ENCODE measurements around the gene RABEPK.
A peak's percentile ranks its signal among the peaks of the same experiment; 100 is the strongest.
"Not testable (repeated sequence)": the region's sequence is repeated elsewhere in the genome, so short reads cannot be mapped to it uniquely, and the experiment has no call there.

The RABEPK gene

GRCh38 chr9:125194466-125194865 is 5.9 kb upstream of the RABEPK start:
- DNase-seq (ENCODE audit: low read depth in 2 of 2, low spot score in 1 of 2) = not testable (repeated sequence)

- DNase-seq (ENCODE audit: low read depth in 2 of 2, low spot score in 1 of 2) = not testable (repeated sequence)
Measured at GRCh38 chr9:125195591-125195990, 4.8 kb upstream of the RABEPK start.

- no peak for DNase-seq (ENCODE audit: low read depth in 2 of 2, low spot score in 1 of 2)
Measured at GRCh38 chr9:125202846-125203618, 2.7 kb downstream of the RABEPK start.

DNA sequence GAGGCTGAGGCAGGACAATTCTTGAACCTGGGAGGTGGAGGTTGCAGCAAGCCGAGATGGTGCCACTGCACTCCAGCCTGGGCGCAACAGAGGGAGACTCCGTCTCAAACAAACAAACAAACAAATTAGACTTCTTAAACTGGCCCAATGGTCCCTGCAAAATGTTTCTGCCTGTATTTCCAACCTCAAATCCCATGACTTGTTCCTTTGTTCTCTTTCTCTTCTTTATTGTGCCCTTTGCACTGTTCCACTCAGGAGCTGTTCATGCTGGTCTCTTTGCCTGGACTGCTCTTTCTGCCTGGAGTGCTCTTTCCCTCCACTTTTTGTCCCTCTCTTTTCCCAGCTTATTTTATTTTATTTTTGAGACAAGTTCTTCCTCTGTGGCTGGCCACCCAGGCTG is 4.1 kb downstream of the RABEPK start:
- DNase-seq (ENCODE audit: low read depth in 2 of 2, low spot score in 1 of 2) = no peak

- no peak for DNase-seq (ENCODE audit: low read depth in 2 of 2, low spot score in 1 of 2)
Measured at GRCh38 chr9:125214186-125214585, 13.8 kb downstream of the RABEPK start.

DNA sequence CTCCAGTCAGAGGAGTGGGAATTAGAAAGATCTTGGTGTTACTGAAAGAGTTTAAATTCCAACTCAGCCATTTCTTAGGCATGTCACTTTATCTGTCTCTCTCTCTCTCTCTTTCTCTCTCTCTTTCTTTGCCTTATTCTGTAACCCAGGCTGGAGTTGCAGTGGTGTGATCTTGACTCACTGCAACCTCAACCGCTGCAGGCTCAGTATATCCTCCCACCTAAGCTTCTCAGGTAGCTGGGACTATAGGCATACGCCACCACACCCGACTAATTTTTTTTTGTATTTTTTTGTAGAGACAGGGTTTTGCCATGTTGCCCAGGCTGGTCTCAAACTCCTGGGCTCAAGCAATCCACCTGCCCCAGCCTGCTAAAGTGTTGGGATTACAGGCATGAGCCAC is 18.3 kb downstream of the RABEPK start:
- no peak for DNase-seq (ENCODE audit: low read depth in 2 of 2, low spot score in 1 of 2)

DNA sequence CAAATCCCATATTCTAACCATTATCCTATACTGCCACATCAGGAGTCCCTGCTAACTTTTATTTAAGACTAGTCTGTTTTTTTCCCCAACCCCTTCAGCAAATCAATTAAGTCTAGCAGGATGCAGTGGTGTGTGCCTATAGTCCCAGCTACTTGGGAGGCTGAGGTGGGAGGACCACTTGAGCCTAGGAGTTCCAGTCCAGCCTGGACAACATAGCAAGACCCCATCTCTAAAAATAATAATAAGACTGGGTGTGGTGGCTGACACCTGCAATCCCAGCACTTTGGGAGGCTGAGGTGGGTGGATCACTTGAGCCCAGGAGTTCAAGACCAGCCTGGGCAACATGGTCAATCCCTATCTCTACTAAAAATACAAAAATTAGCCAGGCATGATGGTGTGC is 24.5 kb downstream of the RABEPK start:
- not testable (repeated sequence) for DNase-seq (ENCODE audit: low read depth in 2 of 2, low spot score in 1 of 2)

DNA sequence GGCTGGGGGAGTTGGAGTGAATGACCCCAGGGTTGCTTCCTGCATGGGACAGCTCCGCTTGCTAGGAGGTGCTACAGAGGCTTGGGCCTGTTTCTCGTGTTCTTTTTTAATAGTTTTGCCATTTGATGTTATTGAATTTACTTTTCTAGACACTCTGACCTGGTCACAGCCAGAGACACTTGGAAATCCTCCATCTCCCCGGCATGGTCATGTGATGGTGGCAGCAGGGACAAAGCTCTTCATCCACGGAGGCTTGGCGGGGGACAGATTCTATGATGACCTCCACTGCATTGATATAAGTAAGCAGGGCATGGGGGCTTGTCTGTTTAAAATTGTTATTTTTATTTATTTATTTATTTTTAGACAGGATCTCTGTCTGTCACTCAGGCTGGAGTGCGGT is 27.4 kb downstream of the RABEPK start:
- no peak for DNase-seq (ENCODE audit: low read depth in 2 of 2, low spot score in 1 of 2)

DNA sequence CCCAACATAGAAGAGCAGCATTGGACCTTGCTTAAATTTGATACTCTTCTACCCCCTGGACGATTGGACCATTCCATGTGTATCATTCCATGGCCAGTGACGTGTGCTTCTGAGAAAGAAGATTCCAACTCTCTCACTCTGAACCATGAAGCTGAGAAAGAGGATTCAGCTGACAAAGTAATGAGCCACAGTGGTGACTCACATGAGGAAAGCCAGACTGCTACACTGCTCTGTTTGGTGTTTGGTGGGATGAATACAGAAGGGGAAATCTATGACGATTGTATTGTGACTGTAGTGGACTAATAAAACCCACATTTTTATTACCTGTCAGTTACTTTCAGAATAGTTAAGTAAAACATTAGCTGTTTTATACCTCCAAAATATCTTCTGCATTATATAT is 33.3 kb downstream of the RABEPK start:
- no peak for DNase-seq (ENCODE audit: low read depth in 2 of 2, low spot score in 1 of 2)

GRCh38 chr9:125234099-125234498 is 33.8 kb downstream of the RABEPK start:
- DNase-seq (ENCODE audit: low read depth in 2 of 2, low spot score in 1 of 2) = not testable (repeated sequence)

- DNase-seq (ENCODE audit: low read depth in 2 of 2, low spot score in 1 of 2) = no peak
Measured at GRCh38 chr9:125235804-125236519, 35.6 kb downstream of the RABEPK start.

DNA sequence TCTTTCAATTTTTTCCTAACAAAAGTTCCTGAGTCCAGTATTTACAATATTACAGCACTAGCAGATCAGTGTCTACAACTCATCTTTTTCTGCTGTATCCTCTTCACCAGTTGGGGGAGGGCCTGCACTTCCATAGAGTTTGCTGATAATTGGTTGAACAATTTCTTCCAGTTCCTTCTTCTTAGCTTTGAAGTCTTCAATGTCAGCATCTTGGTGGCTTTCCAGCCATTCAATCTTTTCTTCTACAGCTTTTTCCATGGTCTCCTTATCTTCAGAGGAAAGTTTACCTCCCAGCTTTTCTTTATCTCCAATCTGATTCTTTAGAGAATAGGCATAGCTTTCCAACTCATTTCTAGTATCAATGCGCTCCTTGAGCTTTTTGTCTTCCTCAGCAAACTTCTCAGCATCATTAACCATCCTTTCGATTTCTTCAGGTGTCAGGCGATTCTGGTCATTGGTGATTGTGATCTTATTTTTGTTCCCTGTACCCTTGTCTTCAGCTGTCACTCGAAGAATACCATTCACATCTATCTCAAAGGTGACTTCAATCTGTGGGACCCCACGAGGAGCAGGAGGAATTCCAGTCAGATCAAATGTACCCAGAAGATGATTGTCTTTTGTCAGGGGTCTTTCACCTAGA is 36.3 kb downstream of the RABEPK start:
- DNase-seq (ENCODE audit: low read depth in 2 of 2, low spot score in 1 of 2) = not testable (repeated sequence)

DNA sequence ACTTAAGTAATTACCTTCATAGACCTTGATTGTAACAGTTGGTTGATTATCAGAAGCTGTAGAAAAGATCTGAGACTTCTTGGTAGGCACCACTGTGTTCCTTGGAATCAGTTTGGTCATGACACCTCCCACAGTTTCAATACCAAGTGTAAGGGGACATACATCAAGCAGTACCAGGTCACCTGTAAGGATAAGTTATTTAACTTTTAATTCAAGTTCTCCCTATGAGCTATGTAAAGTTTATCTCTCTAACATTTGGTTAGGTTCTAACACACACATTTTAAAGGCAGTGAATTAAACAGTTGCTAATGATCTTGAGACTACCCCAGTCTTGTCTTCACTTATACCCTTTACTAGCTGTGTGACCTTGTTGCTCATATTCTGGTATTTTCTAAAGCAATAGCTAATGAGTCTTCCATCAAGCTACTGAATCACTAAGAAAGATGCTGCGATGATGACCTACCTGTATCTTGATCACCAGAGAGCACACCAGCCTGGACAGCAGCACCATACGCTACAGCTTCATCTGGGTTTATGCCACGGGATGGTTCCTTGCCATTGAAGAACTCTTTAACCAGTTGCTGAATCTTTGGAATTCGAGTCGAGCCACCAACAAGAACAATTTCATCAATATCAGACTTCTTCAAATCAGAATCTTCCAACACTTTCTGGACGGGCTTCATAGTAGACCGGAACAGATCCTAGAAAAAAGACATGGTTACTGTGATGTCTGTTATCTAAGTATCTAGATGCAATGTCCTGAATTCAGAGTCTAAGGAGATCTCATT is 38.0 kb downstream of the RABEPK start:
- no peak for DNase-seq (ENCODE audit: low read depth in 2 of 2, low spot score in 1 of 2)

DNA sequence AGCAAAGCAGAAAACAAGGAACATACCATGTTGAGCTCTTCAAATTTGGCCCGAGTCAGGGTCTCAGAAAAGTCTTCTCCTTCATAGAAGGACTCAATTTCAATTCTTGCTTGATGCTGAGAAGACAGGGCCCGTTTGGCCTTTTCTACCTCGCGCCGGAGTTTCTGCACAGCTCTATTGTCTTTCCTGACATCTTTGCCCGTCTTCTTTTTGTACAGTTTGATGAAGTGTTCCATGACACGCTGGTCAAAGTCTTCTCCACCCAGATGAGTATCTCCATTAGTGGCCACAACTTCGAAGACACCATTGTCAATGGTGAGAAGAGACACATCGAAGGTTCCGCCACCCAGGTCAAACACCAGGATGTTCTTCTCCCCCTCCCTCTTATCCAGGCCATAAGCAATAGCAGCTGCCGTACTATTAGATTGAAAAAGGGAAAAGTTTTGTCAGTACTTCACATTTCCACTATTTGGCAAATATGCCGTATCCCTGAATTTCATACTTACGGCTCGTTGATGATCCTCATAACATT is 38.6 kb downstream of the RABEPK start:
- DNase-seq (ENCODE audit: low read depth in 2 of 2, low spot score in 1 of 2) = no peak

- DNase-seq (ENCODE audit: low read depth in 2 of 2, low spot score in 1 of 2) = no peak
Measured at GRCh38 chr9:125239631-125240597, 39.6 kb downstream of the RABEPK start.

GRCh38 chr9:125240649-125240999 is 40.3 kb downstream of the RABEPK start:
- DNase-seq (ENCODE audit: low read depth in 2 of 2, low spot score in 1 of 2) = peak in 1 of 2 donors; percentile 7

- DNase-seq (ENCODE audit: low read depth in 2 of 2, low spot score in 1 of 2) = peak; percentile 99
Measured at GRCh38 chr9:125241000-125241862, 40.9 kb downstream of the RABEPK start, which contains the start of gene HSPA5. TSS of gene HSPA5 (minus strand) at chr9:125241343. CDS start at chr9:125241126, 217 bp downstream.

- DNase-seq (ENCODE audit: low read depth in 2 of 2, low spot score in 1 of 2) = peak in 1 of 2 donors; percentile 7
Measured at GRCh38 chr9:125241863-125242739, 41.8 kb downstream of the RABEPK start.
